22Rv1 (cell line): Measurements from ENCODE around the gene AHRR.
"Not testable (repeated sequence)": the region's sequence is repeated elsewhere in the genome, so short reads cannot be mapped to it uniquely, and the experiment has no call there.

ENCODE experiments used
- CTCF ChIP-seq: fragments of 450-650 bp; IDR thresholded peaks from 2 replicates; pipeline ENCODE4 v1.5.1; 2017; ENCODE audit warnings: mild to moderate bottlenecking
- ZFX ChIP-seq: fragments of 450-650 bp; IDR thresholded peaks from 2 replicates; pipeline ENCODE4 v1.6.1; 2017; ENCODE audit warnings: antibody characterized with exemption, borderline replicate concordance

DNA sequence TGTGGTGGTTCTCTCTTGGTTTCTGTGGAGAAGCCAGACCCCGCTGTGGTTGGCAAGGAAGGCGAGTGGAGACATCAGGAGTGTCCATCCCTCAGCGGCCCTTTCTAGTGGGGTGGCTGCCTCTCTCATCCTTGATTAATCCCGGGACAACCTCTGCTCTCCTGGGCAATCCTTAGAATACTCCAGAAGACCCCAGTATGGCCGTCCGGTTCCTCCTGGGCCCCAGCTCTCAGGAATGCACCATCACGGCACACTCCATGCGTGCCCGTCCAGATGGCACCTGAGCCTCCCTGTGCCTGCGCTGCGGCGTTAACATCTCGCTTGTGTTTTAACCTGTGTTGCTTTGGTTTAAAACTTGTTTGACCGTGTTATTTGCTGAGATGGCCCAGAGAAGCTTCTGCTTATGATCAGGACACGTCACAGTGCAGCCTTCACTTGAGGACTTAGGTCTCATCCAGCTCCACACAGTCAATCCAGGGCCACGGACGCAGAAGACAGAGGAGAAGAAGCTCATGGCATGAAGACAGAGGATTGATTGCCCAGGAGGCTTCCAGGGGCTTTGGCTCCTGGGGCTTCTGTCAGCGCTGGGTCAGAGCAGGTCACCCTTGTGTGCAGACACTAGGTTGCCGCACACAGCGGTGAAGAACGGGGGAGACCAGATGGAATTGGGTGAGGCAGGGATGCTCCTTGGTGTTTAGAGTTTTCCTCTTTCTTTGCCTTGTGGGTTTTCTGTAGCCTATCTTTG, 20.7 kb upstream of the AHRR start:
- not testable (repeated sequence) for TF ChIP-seq ZFX, CTCF
